ENCODE data around the gene NUDT14.

The NUDT14 gene

DNA sequence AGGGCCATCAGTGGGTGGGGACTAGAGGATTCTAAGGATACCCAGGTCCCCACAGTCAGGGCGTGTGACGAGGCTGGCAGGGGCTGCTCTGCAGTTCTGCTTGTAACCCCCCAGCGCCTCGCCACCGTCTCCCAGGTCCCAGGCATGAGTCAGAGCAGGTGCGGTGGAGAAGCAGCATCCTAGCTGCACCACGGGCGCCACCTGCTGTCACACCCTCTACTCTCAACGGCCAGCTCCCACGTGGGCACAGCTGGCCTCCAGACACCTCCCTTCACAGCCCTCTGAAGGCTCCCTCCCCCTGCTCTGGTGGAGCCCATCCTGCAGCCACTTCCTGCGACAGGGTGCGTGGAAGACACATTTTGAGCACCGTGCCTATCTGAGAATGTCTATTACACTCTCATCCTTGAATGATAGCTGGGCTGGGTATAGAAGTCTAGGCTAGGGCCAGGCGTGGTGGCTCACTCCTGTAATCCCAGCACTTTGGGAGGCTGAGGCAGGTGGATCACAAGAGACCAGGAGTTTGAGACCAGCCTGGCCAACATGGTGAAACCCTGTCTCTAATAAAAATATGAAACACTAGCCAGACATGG, 6.9 kb upstream of the NUDT14 start (continued):
- TF ChIP-seq, protein P1, sequence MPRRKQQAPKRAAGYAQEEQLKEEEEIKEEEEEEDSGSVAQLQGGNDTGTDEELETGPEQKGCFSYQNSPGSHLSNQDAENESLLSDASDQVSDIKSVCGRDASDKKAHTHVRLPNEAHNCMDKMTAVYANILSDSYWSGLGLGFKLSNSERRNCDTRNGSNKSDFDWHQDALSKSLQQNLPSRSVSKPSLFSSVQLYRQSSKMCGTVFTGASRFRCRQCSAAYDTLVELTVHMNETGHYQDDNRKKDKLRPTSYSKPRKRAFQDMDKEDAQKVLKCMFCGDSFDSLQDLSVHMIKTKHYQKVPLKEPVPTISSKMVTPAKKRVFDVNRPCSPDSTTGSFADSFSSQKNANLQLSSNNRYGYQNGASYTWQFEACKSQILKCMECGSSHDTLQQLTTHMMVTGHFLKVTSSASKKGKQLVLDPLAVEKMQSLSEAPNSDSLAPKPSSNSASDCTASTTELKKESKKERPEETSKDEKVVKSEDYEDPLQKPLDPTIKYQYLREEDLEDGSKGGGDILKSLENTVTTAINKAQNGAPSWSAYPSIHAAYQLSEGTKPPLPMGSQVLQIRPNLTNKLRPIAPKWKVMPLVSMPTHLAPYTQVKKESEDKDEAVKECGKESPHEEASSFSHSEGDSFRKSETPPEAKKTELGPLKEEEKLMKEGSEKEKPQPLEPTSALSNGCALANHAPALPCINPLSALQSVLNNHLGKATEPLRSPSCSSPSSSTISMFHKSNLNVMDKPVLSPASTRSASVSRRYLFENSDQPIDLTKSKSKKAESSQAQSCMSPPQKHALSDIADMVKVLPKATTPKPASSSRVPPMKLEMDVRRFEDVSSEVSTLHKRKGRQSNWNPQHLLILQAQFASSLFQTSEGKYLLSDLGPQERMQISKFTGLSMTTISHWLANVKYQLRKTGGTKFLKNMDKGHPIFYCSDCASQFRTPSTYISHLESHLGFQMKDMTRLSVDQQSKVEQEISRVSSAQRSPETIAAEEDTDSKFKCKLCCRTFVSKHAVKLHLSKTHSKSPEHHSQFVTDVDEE (CRISPR knock-in tag; IDR thresholded peaks at IDR 0.05), result no peak

DNA sequence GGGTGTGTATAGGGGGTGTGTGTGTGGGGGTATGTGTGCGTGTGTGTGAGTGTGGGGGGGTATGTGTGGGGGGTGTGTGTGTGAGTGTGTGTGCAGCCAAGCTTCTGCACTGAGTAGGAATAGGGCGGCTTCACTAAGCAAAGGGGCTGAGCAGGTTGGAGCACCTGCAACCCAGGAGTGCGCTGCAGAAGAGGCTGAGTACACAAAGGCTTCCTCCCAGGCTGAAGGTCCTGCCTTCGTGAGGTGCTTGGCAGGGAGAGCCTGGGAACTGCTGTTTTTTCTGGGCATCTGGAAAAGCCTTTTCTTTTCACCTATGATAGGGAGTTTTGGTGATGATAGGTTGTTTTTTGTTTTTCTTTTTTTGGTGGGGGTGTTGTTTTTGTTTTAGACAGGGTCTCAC, 6.0 kb upstream of the NUDT14 start:
- ATAC-seq, result no peak
- TF ChIP-seq PPARA (CRISPR knock-in tag; IDR thresholded peaks at IDR 0.05; ENCODE audit: borderline replicate concordance) (no peak), CSDC2 (CRISPR knock-in tag; IDR thresholded peaks at IDR 0.05) (no peak), SNAI2 (CRISPR knock-in tag; IDR thresholded peaks at IDR 0.05) (no peak), ZFP30 (CRISPR knock-in tag; IDR thresholded peaks at IDR 0.05) (no peak), OSR1 (CRISPR knock-in tag; IDR thresholded peaks at IDR 0.05) (no peak), ISL1 (CRISPR knock-in tag; IDR thresholded peaks at IDR 0.05) (no peak), ZC3H10 (CRISPR knock-in tag; IDR thresholded peaks at IDR 0.05) (no peak), TCF4 (CRISPR knock-in tag; IDR thresholded peaks at IDR 0.05; ENCODE audit: borderline replicate concordance) (no peak), BACH2 (CRISPR knock-in tag; IDR thresholded peaks at IDR 0.05; ENCODE audit: borderline replicate concordance) (no peak), ZNF565 (CRISPR knock-in tag; conservative IDR thresholded peaks at IDR 0.05; ENCODE audit: low read depth) (no peak), ZNF8 (CRISPR knock-in tag; IDR thresholded peaks at IDR 0.05) (no peak)
- TF ChIP-seq, protein P2, sequence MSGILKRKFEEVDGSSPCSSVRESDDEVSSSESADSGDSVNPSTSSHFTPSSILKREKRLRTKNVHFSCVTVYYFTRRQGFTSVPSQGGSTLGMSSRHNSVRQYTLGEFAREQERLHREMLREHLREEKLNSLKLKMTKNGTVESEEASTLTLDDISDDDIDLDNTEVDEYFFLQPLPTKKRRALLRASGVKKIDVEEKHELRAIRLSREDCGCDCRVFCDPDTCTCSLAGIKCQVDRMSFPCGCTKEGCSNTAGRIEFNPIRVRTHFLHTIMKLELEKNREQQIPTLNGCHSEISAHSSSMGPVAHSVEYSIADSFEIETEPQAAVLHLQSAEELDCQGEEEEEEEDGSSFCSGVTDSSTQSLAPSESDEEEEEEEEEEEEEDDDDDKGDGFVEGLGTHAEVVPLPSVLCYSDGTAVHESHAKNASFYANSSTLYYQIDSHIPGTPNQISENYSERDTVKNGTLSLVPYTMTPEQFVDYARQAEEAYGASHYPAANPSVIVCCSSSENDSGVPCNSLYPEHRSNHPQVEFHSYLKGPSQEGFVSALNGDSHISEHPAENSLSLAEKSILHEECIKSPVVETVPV (CRISPR knock-in tag; IDR thresholded peaks at IDR 0.05), result no peak
- TF ChIP-seq, protein P3, sequence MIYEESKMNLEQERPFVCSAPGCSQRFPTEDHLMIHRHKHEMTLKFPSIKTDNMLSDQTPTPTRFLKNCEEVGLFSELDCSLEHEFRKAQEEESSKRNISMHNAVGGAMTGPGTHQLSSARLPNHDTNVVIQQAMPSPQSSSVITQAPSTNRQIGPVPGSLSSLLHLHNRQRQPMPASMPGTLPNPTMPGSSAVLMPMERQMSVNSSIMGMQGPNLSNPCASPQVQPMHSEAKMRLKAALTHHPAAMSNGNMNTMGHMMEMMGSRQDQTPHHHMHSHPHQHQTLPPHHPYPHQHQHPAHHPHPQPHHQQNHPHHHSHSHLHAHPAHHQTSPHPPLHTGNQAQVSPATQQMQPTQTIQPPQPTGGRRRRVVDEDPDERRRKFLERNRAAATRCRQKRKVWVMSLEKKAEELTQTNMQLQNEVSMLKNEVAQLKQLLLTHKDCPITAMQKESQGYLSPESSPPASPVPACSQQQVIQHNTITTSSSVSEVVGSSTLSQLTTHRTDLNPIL (CRISPR knock-in tag; IDR thresholded peaks at IDR 0.05; ENCODE audit: low read depth), result no peak

DNA sequence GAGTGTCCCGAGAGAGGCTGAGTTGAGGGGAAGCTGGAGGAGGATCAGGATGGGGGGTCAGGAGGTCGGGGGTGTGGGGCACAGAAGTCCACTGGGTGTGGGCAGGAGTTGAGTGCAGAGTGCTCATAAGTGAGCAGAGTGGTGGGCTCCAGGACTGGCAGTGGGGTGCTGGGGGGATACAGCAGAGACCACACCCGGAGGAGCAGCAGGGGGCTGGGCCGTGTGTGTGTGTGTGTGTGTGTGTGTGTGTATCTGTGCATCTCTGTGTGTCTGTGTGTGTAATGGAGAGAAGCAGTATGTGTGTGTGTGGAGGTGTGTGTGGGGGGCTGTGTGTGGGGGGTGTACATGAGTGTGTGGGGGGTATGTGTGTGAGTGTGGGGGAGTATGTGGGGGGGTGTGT, 4.9 kb upstream of the NUDT14 start:
- TF ChIP-seq, protein P4, sequence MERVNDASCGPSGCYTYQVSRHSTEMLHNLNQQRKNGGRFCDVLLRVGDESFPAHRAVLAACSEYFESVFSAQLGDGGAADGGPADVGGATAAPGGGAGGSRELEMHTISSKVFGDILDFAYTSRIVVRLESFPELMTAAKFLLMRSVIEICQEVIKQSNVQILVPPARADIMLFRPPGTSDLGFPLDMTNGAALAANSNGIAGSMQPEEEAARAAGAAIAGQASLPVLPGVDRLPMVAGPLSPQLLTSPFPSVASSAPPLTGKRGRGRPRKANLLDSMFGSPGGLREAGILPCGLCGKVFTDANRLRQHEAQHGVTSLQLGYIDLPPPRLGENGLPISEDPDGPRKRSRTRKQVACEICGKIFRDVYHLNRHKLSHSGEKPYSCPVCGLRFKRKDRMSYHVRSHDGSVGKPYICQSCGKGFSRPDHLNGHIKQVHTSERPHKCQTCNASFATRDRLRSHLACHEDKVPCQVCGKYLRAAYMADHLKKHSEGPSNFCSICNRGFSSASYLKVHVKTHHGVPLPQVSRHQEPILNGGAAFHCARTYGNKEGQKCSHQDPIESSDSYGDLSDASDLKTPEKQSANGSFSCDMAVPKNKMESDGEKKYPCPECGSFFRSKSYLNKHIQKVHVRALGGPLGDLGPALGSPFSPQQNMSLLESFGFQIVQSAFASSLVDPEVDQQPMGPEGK (CRISPR knock-in tag; IDR thresholded peaks at IDR 0.05; ENCODE audit: borderline replicate concordance), result no peak
- no peak for TF ChIP-seq ZNF70 (CRISPR knock-in tag; IDR thresholded peaks at IDR 0.05)
- TF ChIP-seq ZNF8 (CRISPR knock-in tag; IDR thresholded peaks at IDR 0.05), result no peak
- TF ChIP-seq PPARA (CRISPR knock-in tag; IDR thresholded peaks at IDR 0.05; ENCODE audit: borderline replicate concordance), result no peak
- TF ChIP-seq, protein P5, sequence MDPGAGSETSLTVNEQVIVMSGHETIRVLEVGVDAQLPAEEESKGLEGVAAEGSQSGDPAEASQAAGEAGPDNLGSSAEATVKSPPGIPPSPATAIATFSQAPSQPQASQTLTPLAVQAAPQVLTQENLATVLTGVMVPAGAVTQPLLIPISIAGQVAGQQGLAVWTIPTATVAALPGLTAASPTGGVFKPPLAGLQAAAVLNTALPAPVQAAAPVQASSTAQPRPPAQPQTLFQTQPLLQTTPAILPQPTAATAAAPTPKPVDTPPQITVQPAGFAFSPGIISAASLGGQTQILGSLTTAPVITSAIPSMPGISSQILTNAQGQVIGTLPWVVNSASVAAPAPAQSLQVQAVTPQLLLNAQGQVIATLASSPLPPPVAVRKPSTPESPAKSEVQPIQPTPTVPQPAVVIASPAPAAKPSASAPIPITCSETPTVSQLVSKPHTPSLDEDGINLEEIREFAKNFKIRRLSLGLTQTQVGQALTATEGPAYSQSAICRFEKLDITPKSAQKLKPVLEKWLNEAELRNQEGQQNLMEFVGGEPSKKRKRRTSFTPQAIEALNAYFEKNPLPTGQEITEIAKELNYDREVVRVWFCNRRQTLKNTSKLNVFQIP (CRISPR knock-in tag; IDR thresholded peaks at IDR 0.05; ENCODE audit: borderline replicate concordance, low read depth), result no peak
- TF ChIP-seq ZFP30 (CRISPR knock-in tag; IDR thresholded peaks at IDR 0.05), result no peak
- no peak for TF ChIP-seq OSR1 (CRISPR knock-in tag; IDR thresholded peaks at IDR 0.05)
- TF ChIP-seq ARNTL (CRISPR knock-in tag; IDR thresholded peaks at IDR 0.05; ENCODE audit: borderline replicate concordance, low read depth), result no peak
- no peak for TF ChIP-seq BACH2 (CRISPR knock-in tag; IDR thresholded peaks at IDR 0.05; ENCODE audit: borderline replicate concordance)
- no peak for TF ChIP-seq CSDC2 (CRISPR knock-in tag; IDR thresholded peaks at IDR 0.05)
- no peak for TF ChIP-seq GLIS3 (CRISPR knock-in tag; IDR thresholded peaks at IDR 0.05)
- no peak for TF ChIP-seq SNAI2 (CRISPR knock-in tag; IDR thresholded peaks at IDR 0.05)
- TF ChIP-seq TCF4 (CRISPR knock-in tag; IDR thresholded peaks at IDR 0.05; ENCODE audit: borderline replicate concordance), result no peak
- TF ChIP-seq TOX (CRISPR knock-in tag; IDR thresholded peaks at IDR 0.05; ENCODE audit: borderline replicate concordance), result no peak
- TF ChIP-seq, protein P2 (CRISPR knock-in tag; IDR thresholded peaks at IDR 0.05), result no peak
- TF ChIP-seq, protein P1 (CRISPR knock-in tag; IDR thresholded peaks at IDR 0.05), result no peak
- no peak for TF ChIP-seq ESRRG (CRISPR knock-in tag; IDR thresholded peaks at IDR 0.05)
- no peak for ATAC-seq
